ENCODE measurements around the gene MAN1A1.

The MAN1A1 gene

GRCh38 chr6:119323931-119324330 lies 25.6 kb downstream of the MAN1A1 start:
- no peak for TF ChIP-seq CTCF (conservative IDR thresholded peaks at IDR 0.05)
- no peak overlapping the region for H3K27ac ChIP-seq

GRCh38 chr6:119323478-119323877 lies 26.1 kb downstream of the MAN1A1 start:
- no peak overlapping the region for H3K27ac ChIP-seq
- no peak for TF ChIP-seq CTCF (conservative IDR thresholded peaks at IDR 0.05)

- no peak for TF ChIP-seq CTCF (conservative IDR thresholded peaks at IDR 0.05)
- no peak overlapping the region for H3K27ac ChIP-seq
These were observed 26.7 kb downstream of the MAN1A1 start for GRCh38 chr6:119322715-119323350.

- no peak overlapping the region for H3K27ac ChIP-seq
- TF ChIP-seq CTCF (conservative IDR thresholded peaks at IDR 0.05): no peak
These were observed 27.5 kb downstream of the MAN1A1 start for GRCh38 chr6:119322034-119322433.

- no peak for TF ChIP-seq CTCF (conservative IDR thresholded peaks at IDR 0.05)
- no peak overlapping the region for H3K27ac ChIP-seq
These were observed 29.9 kb downstream of the MAN1A1 start for GRCh38 chr6:119319694-119320093.

- no peak overlapping the region for H3K27ac ChIP-seq
- TF ChIP-seq CTCF (conservative IDR thresholded peaks at IDR 0.05): no peak
These were observed 30.8 kb downstream of the MAN1A1 start for GRCh38 chr6:119318730-119319129.

GRCh38 chr6:119318176-119318575 lies 31.4 kb downstream of the MAN1A1 start:
- no peak overlapping the region for H3K27ac ChIP-seq

More at GRCh38 chr6:119318176-119318575, 31.4 kb downstream of the MAN1A1 start:
- TF ChIP-seq CTCF (conservative IDR thresholded peaks at IDR 0.05): no peak
